ENCODE data around the gene WDR82.

Gene WDR82

GRCh38 chr3:52236424-52236886 lies 42.0 kb downstream of the WDR82 start:
- no peak for DNase-seq

- no peak for DNase-seq
Measured at GRCh38 chr3:52234516-52235447, 43.7 kb downstream of the WDR82 start.

GRCh38 chr3:52233968-52234367 lies 44.5 kb downstream of the WDR82 start:
- DNase-seq: no peak

- no peak for DNase-seq
Measured at GRCh38 chr3:52233108-52233591, 45.3 kb downstream of the WDR82 start.

- no peak for DNase-seq
Measured at GRCh38 chr3:52232279-52233107, 46.0 kb downstream of the WDR82 start.

GRCh38 chr3:52231502-52232278 lies 46.8 kb downstream of the WDR82 start:
- peak; percentile 81 for DNase-seq

GRCh38 chr3:52230889-52231499 lies 47.5 kb downstream of the WDR82 start:
- no peak for DNase-seq

GRCh38 chr3:52230461-52230860 lies 48.0 kb downstream of the WDR82 start:
- DNase-seq: no peak

GRCh38 chr3:52229656-52230055 lies 48.8 kb downstream of the WDR82 start:
- no peak for DNase-seq

GRCh38 chr3:52228751-52229291 lies 49.6 kb downstream of the WDR82 start:
- no peak for DNase-seq

GRCh38 chr3:52228266-52228665 lies 50.2 kb downstream of the WDR82 start:
- no peak for DNase-seq

GRCh38 chr3:52227766-52228165 lies 50.7 kb downstream of the WDR82 start:
- no peak for DNase-seq

- no peak for DNase-seq
Measured at GRCh38 chr3:52227117-52227516, 51.3 kb downstream of the WDR82 start.

- DNase-seq: no peak
Measured at GRCh38 chr3:52226229-52226817, 52.1 kb downstream of the WDR82 start.

- DNase-seq: no peak
Measured at GRCh38 chr3:52225452-52226228, 52.8 kb downstream of the WDR82 start, which contains the start of gene TLR9. TLR9 (minus strand) TSS chr3:52225645; CDS start chr3:52225529, 116 bp downstream.

- DNase-seq: no peak
Measured at GRCh38 chr3:52223449-52224408, 54.7 kb downstream of the WDR82 start.

- DNase-seq: no peak
Measured at GRCh38 chr3:52222319-52223221, 55.9 kb downstream of the WDR82 start.
